ENCODE measurements around the gene KRTAP10-2. TPM values are rescaled to one million over a fixed set of nuclear protein-coding genes. Genes with fewer than 3 reads are reported as not detected.
"Not testable (repeated sequence)": the region's sequence is repeated elsewhere in the genome, so short reads cannot be mapped to it uniquely, and the experiment has no call there.

KRTAP10-2 gene
- total RNA-seq (not detected), polyA plus RNA-seq (0.11 TPM)
- long read RNA-seq, donor 1: 0 reads
- long read RNA-seq, donor 2: 0 reads
- long read RNA-seq, donor 3: 0 reads
- long read RNA-seq, donor 4: 0 reads

DNA sequence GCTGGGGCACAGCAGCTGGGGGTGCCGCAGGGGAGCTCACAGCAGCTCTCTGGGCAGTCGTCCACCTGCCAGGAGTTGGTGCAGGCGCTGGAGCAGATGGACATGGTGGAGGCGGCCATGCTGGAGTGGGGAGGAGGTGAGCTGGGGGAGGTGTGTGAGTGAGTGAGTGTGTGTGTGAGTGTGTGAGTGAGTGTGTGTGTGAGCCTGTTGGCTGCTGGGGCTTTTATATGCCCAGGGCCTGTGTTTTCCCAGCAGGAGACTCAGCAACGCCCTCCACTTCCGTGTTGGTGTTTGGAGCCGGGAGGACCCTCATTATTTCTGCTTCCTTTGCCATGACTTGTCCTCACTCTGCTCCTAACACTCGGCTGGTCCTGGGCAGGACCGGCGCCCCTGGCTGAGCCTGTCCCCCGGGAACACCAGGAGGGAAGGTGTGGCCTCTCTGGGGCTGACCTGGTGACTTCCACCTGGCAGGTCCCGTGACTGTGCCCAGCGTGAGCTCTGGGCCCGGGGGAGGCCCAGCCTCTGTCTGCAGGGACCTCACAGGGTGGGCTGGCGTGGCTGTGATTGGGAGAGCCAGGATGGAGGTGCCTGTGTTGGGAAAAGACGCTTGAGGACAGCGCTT, at the start of gene KRTAP10-2:
Gene KRTAP10-2 (minus strand): TSS at position 166 of the 622 bp plus-strand sequence. CDS start 47 bp downstream, at position 119.
- H3K4me1 ChIP-seq (ENCODE audit: control insufficient read depth, insufficient read depth, low read length): no peaks in the 10 kb centered on the region
- no peaks in the 10 kb centered on the region for H3K27me3 ChIP-seq (ENCODE audit: control insufficient read depth, insufficient read depth)
- DNase-seq: peak in 1 of 3 donors; percentile 46
- no peaks in the 10 kb centered on the region for H3K9me3 ChIP-seq (ENCODE audit: control insufficient read depth, low read length)
- H3K4me3 ChIP-seq (ENCODE audit: low read length): no peak within 1 kb of the TSS
- WGBS: 50% methylated on average over 17 of the region's 17 CpGs
- H3K27ac ChIP-seq (ENCODE audit: low read length): no peak within 1 kb of the TSS
- ATAC-seq: peak; percentile 25 to 26
- intact Hi-C loops (cut with DNase I): no loop called here

DNA sequence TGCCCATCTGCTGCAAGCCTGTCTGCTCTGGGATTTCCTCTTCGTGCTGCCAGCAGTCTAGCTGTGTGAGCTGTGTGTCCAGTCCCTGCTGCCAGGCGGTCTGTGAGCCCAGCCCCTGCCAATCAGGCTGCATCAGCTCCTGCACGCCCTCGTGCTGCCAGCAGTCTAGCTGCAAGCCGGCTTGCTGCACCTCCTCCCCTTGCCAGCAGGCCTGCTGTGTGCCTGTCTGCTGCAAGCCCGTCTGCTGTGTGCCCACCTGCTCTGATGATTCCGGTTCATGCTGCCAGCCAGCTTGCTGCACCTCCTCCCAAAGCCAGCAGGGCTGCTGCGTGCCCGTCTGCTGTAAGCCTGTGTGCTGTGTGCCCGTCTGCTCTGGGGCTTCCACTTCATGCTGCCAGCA, 49.8 kb upstream of the KRTAP10-2 start:
- ATAC-seq; intact Hi-C loops (cut with DNase I); H3K27me3 ChIP-seq (ENCODE audit: control insufficient read depth, insufficient read depth); H3K9me3 ChIP-seq (ENCODE audit: control insufficient read depth, low read length); H3K27ac ChIP-seq (ENCODE audit: low read length); H3K4me3 ChIP-seq (ENCODE audit: low read length); H3K4me1 ChIP-seq (ENCODE audit: control insufficient read depth, insufficient read depth, low read length): not testable (repeated sequence)
- WGBS: 66% methylated on average over 10 of the region's 10 CpGs
- DNase-seq: peak in 1 of 3 donors; percentile 18

DNA sequence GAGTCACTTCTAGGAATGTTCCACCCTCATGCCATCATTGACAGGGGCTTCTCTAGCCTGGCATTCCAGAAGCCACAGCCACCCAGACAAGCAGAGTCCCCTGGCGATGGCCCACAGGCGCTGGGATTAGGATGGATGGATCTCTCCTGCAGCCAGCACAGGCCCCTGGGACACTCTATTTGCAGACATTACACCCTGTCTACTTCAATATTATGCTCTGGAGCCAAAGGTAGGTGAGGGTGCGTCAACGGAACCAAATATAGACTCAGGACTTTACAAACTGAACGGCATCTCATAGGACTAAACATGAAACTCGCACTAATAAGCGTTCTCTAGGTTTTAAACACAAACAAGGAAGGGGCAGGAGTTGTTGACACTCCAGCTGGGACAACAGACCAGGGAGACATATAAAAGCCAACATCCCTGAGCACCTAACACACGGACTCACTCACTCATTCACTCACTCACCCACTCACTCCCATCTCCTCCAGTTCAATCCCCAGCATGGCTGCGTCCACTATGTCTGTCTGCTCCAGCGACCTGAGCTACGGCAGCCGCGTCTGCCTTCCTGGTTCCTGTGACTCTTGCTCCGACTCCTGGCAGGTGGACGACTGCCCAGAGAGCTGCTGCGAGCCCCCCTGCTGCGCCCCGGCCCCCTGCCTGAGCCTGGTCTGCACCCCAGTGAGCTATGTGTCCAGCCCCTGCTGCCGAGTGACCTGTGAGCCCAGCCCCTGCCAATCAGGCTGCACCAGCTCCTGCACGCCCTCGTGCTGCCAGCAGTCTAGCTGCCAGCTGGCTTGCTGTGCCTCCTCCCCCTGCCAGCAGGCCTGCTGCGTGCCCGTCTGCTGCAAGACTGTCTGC, 49.0 kb upstream of the KRTAP10-2 start, which contains the start of gene KRTAP10-7:
Gene KRTAP10-7 (plus strand): TSS at position 480 of the 861 bp plus-strand sequence. CDS start 25 bp downstream, at position 505.
- H3K4me3 ChIP-seq (ENCODE audit: low read length); H3K9me3 ChIP-seq (ENCODE audit: control insufficient read depth, low read length); H3K4me1 ChIP-seq (ENCODE audit: control insufficient read depth, insufficient read depth, low read length); H3K27me3 ChIP-seq (ENCODE audit: control insufficient read depth, insufficient read depth); ATAC-seq; DNase-seq; H3K27ac ChIP-seq (ENCODE audit: low read length); intact Hi-C loops (cut with DNase I): not testable (repeated sequence)
- WGBS: 69% methylated on average over 23 of the region's 23 CpGs

- no peaks in the 10 kb centered on the region for H3K27me3 ChIP-seq (ENCODE audit: control insufficient read depth, insufficient read depth)
- H3K4me1 ChIP-seq (ENCODE audit: control insufficient read depth, insufficient read depth, low read length): no peaks in the 10 kb centered on the region
- 83% methylated on average over 8 of the region's 8 CpGs for WGBS
- ATAC-seq (no peak), DNase-seq (no peak)
- H3K27ac ChIP-seq (ENCODE audit: low read length): no peak overlapping the region
- no peak overlapping the region for H3K4me3 ChIP-seq (ENCODE audit: low read length)
- intact Hi-C loops (cut with DNase I): no loop called here
- H3K9me3 ChIP-seq (ENCODE audit: control insufficient read depth, low read length): no peaks in the 10 kb centered on the region
These were observed 48.1 kb upstream of the KRTAP10-2 start for GRCh38 chr21:44599264-44600029.

GRCh38 chr21:44598061-44598460, 46.8 kb upstream of the KRTAP10-2 start:
- WGBS: 62% methylated on average over 11 of the region's 11 CpGs
- DNase-seq (no peak), ATAC-seq (no peak)
- Histone ChIP-seq H3K9me3 (ENCODE audit: control insufficient read depth, low read length) (no peaks in the 10 kb centered on the region), H3K27me3 (ENCODE audit: control insufficient read depth, insufficient read depth) (no peaks in the 10 kb centered on the region), H3K4me3 (ENCODE audit: low read length) (no peak overlapping the region), H3K4me1 (ENCODE audit: control insufficient read depth, insufficient read depth, low read length) (no peaks in the 10 kb centered on the region), H3K27ac (ENCODE audit: low read length) (no peak overlapping the region)
- intact Hi-C loops (cut with DNase I): no loop called here

DNA sequence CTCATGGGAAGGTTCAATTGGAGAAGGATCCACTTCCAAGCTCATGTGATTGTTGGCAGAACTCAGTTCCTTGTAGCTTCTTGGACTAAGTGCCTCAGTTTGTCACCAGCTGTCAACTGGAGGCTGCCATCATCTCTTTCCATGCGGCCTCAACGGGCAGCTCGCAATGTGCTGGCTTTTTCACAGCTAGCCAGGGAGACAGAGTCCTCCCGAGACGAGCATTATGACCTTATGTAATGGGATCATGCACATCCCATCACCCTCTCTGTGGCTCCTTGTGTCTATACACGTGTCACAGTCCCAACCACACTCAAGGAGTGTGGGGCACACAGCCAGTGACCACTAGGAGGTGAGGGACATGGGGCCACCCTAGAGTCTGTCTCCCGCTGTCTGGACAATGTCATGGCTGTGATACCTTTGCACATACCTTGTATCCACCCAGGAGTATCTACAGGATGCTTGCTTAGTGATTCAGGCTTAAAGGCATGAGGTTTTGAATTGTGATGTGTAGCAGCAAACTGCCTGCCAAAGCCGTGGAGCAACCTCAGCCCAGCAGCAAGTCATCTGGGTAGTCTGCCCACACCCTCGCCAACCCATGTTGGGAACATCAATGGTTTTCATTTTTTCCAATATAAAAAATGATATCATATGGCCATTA, 44.9 kb upstream of the KRTAP10-2 start:
- intact Hi-C loops (cut with DNase I): no loop called here
- DNase-seq: no peak
- no peaks in the 10 kb centered on the region for H3K27me3 ChIP-seq (ENCODE audit: control insufficient read depth, insufficient read depth)
- no peaks in the 10 kb centered on the region for H3K4me1 ChIP-seq (ENCODE audit: control insufficient read depth, insufficient read depth, low read length)
- no peaks in the 10 kb centered on the region for H3K9me3 ChIP-seq (ENCODE audit: control insufficient read depth, low read length)
- H3K27ac ChIP-seq (ENCODE audit: low read length): no peak overlapping the region
- 79% methylated on average over 9 of the region's 9 CpGs for WGBS
- no peak overlapping the region for H3K4me3 ChIP-seq (ENCODE audit: low read length)
- no peak for ATAC-seq

- H3K27ac ChIP-seq (ENCODE audit: low read length): no peak overlapping the region
- ATAC-seq: no peak
- no peak for DNase-seq
- no peaks in the 10 kb centered on the region for H3K27me3 ChIP-seq (ENCODE audit: control insufficient read depth, insufficient read depth)
- WGBS: 79% methylated on average over 6 of the region's 6 CpGs
- H3K4me3 ChIP-seq (ENCODE audit: low read length): no peak overlapping the region
- intact Hi-C loops (cut with DNase I): no loop called here
- no peaks in the 10 kb centered on the region for H3K4me1 ChIP-seq (ENCODE audit: control insufficient read depth, insufficient read depth, low read length)
- H3K9me3 ChIP-seq (ENCODE audit: control insufficient read depth, low read length): no peaks in the 10 kb centered on the region
These were observed 44.2 kb upstream of the KRTAP10-2 start for GRCh38 chr21:44595524-44595923.

DNA sequence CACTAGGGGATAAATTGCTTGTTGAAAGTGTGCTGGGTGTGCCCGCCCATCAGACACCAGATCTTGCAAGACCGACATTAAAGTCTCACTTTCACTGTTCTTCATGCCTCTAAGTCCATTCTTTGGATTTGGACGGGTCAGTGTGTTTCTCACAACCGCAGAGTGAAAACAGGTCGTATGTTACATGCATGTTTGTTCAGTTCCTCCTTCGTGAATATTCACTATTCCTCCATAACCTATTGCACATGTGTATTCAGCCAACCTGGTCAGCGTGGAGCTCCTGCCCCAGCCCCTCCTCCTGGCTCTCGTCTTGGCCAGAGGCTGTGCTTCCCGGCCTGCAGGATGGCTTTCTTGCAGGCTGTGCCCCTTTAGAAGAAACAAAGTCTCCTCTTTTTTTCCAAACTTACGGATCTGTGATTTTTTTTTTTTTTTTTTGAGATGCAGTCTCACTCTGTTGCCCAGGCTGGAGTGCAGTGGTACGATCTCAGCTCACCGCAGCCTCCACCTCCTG, 43.2 kb upstream of the KRTAP10-2 start:
- ATAC-seq: no peak
- DNase-seq: no peak
- 76% methylated on average over 12 of the region's 12 CpGs for WGBS
- Histone ChIP-seq H3K9me3 (ENCODE audit: control insufficient read depth, low read length) (no peaks in the 10 kb centered on the region), H3K27me3 (ENCODE audit: control insufficient read depth, insufficient read depth) (no peaks in the 10 kb centered on the region), H3K4me1 (ENCODE audit: control insufficient read depth, insufficient read depth, low read length) (no peaks in the 10 kb centered on the region), H3K4me3 (ENCODE audit: low read length) (no peak overlapping the region), H3K27ac (ENCODE audit: low read length) (no peak overlapping the region)
- intact Hi-C loops (cut with DNase I): no loop called here

GRCh38 chr21:44593598-44594405, 42.5 kb upstream of the KRTAP10-2 start:
- H3K27ac ChIP-seq (ENCODE audit: low read length): no peak overlapping the region

More at GRCh38 chr21:44593598-44594405, 42.5 kb upstream of the KRTAP10-2 start:
- Histone ChIP-seq H3K4me1 (ENCODE audit: control insufficient read depth, insufficient read depth, low read length) (no peaks in the 10 kb centered on the region), H3K27me3 (ENCODE audit: control insufficient read depth, insufficient read depth) (no peaks in the 10 kb centered on the region), H3K9me3 (ENCODE audit: control insufficient read depth, low read length) (no peaks in the 10 kb centered on the region), H3K4me3 (ENCODE audit: low read length) (no peak overlapping the region)
- DNase-seq (peak in 1 of 3 donors; percentile 27), ATAC-seq (peak in 1 of 2 donors; percentile 39)
- WGBS: 39% methylated on average over 20 of the region's 20 CpGs
- intact Hi-C loops (cut with DNase I): no loop called here

Measured in right cardiac atrium (tissue), 5 donors.